IPS DF 4.7 (cell line): ENCODE measurements around the gene MANBA.
"Not testable (repeated sequence)": the region's sequence is repeated elsewhere in the genome, so short reads cannot be mapped to it uniquely, and the experiment has no call there.

Experiments used
- DNase-seq: peaks from one replicate; pipeline ENCODE4 v3.0.0-alpha.2; 2013; ENCODE audit warnings: low spot score; ENCODE audit errors: extremely low read depth

MANBA gene

DNA sequence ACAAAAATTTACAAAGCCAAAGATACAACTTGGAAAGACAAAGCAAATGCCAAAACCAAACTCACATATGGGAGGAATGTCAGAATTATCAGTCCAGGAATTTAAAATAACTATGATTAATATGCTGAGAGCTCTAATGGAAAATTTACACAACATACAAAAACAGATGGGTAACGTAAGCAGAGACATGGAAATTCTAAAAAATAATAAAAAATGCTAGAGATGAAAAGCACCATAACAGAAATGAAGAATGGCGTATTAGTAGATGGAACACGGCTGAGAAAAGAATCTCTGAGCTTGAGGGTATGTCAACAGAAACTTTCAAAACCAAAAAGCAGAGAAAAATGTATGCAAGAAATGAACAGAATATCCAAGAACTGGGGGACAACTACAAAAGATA, 4.1 kb upstream of the MANBA start:
- DNase-seq = no peak

DNA sequence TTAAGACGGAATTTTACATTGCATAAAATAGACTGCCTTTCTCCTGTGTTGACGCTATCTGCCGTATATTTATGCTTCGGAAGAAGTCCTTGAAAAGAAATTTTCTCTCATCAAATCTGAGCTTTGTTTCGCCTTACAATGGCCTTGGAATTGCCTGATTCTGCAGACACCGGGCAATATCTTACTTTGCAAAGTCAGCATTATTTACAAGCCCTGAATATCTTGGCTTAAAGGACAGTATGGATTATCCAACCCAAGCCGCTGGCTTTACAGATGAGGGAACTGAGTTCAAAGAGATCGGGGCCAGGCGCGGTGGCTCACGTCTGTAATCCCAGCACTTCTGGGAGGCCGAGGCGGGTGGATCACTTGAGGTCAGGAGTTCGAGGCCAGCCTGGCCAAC, 1.1 kb upstream of the MANBA start:
- no peak for DNase-seq

DNA sequence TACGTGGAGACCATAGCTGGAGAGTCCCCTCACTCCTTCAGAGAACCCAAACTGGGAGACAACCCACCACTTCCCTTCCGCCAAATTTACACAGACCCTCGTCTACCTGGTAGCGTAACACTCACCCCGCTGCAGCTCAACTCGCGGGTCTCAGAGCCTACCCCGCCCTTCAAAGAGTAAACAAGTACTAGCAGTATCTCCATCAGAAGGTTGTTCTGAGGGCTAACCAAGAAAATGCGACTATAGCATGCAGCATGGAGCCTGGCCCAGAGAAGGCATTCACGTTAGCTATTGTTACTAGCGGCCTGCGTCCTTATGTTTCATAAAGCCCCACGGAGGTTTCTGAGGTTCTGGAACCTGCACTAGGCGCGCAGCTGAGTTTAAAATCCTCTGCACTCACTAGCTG, 531 bp upstream of the MANBA start:
- DNase-seq = no peak

DNA sequence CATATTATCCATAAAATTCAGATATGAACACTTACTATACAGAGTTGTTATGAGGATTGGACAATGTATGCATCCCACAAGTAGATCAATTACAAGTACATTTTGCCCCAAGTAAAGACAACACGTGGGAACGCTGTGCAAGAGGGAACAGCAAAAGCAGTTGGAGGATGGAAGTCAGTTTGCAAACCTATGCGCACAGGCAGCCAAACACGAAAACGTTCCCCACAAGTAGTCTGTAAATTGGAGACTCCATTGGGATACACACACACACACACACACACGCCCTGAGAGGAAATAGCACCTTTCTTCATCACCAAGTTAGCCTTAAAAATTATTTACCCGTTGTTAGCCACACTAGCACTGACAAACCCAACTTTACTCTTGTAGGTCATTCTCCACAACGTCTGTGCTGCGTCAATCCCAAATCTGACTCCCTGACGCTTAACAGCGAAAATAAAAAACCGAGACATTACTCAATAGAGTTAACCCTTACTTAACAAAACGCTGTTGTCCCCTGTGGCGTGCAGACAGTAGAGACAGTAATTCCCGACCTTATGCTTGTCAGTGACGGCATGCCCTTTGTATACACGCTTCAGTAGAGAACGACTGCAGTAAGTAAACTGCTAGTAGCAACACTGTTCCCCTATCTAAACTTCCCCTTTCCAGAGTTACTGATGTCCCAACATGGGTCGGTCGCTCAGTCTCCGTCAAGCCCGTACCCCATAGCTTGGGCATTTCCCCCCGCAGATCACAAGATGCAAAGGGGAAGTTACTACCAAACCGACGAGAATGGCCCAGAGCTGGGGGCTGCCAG, 730 bp downstream of the MANBA start:
- no peak for DNase-seq

GRCh38 chr4:102758241-102759160, 2.3 kb downstream of the MANBA start:
- DNase-seq = no peak

GRCh38 chr4:102757681-102758080, 3.1 kb downstream of the MANBA start:
- DNase-seq = no peak

GRCh38 chr4:102754044-102754443, 6.7 kb downstream of the MANBA start:
- DNase-seq = no peak

DNA sequence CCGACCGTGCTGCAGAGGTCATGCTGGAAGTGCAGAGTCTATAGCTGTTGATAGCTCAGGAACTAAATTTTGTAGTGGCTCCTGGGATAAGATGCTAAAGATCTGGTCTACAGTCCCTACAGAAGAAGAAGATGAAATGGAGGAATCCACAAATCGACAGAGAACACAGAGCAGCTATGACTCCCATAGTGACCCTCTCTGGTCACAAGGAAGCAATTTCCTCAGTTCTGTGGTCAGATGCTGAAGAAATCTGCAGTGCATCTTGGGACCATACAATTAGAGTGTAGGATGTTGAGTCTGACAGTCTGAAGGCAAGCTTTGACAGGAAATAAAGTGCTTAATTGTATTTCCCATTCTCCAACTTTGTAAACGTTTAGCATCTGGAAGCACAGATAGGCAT, 8.8 kb downstream of the MANBA start:
- no peak for DNase-seq

DNA sequence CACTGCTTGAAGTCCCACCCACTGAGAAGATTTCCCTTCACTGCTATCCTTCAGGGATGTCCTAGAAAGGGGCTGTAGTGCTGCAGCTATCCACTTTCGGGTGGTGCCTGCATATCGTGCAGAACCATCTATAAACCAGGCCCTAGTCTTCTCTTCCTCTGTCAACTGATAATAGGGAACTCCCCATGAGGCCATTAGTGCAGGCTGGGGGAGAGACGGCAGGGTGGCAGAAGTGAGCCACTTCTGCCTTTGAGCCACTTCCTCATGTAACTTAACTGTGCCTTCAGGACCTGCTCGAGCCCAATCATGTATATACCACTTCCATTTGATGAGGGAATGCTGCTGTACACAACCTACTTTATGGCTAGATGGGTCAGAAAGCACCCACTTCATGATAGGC, 17.4 kb downstream of the MANBA start:
- not testable (repeated sequence) for DNase-seq

GRCh38 chr4:102738802-102739201, 22.0 kb downstream of the MANBA start:
- not testable (repeated sequence) for DNase-seq

DNA sequence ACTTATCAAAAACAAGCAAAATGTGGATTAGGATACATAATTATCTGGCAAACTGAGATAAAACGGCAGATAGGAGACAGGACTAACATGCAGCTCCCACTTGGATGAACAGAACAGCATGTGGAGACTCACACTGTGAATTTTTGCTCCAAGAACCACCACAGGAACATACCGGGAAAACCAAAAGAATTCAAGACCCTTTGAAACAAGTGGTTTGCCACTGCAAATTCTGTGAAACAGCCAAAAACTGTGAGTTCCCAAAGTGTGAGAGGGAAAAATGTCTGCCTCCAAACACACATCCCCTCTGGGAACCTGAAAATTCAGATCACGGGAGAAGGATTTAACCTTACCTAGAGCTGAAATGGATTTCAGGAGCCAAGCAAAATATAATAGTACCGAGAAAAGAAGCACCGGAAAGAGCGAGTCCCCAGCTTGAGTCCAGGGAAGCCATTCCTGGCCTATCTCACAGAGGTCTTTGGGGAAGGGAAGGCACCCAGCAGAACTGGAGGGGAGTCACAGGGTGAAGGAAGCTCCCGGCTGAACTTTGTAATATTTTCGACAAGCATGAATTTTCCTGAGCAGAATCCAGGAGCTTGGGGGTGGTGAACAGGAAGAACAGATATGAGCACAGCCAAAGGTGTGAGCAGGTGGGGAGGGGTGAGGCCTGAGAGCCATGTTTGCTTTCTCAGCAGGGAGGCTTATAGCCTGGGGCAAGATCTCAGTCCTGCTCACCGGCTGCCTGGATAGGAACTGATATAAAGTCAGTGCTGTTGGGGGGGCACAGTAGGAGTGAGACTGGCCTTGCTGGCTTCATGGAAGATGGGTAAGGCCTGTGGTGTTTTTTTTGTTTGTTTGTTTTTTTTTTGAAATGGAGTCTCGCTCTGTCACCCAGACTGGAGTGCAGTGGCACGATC, 23.9 kb downstream of the MANBA start:
- no peak for DNase-seq

GRCh38 chr4:102735582-102735981, 25.2 kb downstream of the MANBA start:
- no peak for DNase-seq

DNA sequence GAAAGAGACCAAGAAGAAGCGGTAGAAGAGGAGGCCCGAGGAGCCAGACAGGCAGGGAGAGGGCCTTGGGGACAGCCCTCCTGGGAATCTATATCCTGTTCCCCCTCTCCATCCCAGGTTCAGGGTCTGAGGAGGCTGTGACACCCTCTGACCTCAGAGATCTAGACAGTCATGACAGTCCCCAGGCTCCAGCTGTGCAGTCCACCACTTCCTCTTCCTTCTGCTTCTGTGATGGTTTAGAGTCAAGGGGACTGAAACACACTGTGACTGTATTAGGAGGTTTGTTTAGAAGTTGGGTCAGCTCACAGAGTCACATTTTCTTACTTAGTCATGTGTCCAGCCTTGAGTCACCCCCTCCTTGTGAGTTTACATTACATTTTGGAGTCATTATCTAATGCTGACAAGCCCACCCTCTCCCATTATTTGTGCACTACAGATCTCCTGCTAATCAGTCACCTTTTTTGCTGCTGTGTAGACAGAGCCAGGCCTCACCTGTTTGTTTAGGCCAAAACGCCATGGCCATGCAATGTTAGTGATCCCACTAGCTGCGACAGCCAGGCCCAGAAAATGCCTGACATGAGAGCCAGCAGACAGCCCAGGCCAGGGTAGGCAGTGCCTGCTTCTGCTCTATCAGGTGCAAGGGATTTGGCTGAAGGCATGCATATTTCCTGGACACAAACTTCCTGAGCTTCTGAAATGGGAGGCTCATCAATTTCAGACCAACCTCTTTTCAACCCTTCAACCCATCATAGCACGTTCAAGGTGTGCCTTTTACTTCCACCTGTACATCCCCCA, 26.0 kb downstream of the MANBA start:
- DNase-seq = no peak

GRCh38 chr4:102734116-102734515, 26.7 kb downstream of the MANBA start:
- no peak for DNase-seq

DNA sequence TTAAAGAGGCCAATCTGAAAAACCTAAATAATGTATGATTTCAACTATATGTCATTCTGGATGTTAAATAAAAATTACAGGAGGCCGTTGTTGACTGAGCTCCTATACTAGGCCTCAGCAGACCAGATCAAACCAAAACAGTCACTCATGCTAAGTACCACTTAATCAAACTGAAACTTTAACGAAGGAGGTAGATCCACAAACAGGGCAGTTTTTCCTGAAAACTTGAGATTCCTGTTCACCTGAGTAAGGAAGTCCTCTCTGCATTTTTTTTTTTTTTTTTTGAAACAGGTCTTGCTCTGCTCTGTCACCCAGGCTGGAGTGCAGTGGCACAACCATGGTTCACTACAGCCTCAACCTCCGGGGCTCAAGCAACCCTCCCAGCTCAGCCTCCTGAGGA, 27.7 kb downstream of the MANBA start:
- DNase-seq = no peak

- no peak for DNase-seq
Observed at GRCh38 chr4:102732678-102733077, 28.1 kb downstream of the MANBA start.

DNA sequence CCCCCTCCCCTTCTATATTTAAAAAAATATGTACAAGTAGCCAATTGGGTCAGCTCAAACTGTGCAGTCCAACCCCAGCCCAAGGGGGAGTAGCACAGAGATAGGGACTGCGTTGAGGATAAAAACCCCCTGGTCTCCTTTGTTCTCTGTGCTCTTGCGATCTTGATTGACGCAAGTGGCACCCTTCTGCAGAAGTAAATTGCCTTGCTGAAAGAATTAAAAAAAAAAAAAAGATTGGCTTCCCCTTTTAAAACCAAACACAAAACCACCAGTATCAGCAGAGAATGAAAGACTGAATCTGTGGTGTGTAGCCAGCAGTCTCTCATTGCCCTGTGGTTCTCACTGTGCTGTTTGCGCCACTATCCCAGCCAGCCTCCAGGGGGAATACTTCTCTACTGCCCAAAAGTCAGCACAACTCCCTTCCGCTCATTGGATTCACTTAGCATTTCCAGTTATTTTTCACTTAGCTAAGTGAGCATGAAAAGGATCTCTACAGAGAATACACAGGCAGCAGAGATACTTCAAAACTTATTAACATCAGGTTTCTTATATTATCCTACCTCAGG, 29.7 kb downstream of the MANBA start:
- no peak for DNase-seq

DNA sequence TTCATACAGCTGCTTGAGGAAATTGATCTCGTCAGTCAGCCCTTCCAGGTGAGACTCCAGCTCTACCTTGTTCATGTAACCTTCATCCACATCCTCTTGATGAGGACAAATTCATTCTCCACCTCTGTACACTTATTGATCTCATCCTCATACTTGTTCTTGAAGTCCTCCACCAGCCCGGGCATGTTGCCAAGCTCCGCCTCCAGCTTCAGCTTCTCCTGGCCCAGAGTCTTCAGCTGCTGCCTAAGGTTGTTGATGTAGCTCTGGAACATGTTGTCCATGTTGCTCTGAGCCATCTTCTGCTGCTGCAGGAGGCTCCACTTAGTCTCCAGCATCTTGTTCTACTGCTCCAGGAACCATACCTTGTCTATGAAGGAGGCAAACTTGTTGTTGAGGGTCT, 31.3 kb downstream of the MANBA start:
- not testable (repeated sequence) for DNase-seq

DNA sequence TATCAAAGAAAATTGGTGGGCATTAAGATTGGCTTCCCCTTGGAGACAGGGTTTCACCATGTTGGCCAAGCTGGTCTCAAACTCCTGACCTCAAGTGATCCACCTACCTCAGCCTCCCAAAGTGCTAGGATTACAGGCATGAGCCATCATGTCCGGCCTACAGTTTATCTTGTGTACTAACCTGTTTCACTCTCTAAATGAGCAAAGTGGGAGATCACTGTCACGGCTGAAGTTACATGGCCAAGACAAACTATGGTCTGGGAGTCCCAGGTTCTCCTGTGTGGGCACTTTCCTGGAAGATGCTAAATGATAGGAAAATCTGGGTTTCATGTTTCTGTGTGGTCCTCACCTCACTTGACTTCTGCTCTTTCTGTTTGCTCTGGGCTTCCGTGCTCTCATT, 33.8 kb downstream of the MANBA start:
- DNase-seq = not testable (repeated sequence)

DNA sequence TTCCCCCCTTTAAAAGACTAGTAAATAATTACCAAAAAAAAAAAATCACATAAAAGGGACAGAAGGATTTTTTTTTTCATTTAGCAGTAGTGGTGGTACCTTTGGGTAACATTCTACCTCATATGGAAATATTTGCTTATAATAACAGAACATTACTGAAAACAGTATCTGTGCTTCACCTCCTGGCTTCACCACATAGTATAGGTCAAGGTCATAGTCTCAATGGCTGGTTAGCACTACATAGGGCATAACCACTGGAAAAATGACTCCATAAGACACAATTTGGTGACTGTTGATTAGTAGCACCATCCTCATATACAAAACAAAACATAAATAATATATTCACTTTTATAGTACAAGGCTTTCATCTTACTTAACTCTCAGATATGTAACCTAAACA, 34.7 kb downstream of the MANBA start:
- DNase-seq = no peak
